Fibroblast of peridontal ligament (primary cell): ENCODE measurements around the gene PFKFB3.
"Not testable (repeated sequence)": the region's sequence is repeated elsewhere in the genome, so short reads cannot be mapped to it uniquely, and the experiment has no call there.

Experiments used
- DNase-seq: peaks from one replicate; pipeline ENCODE4 v3.0.0-alpha.2; 2010; ENCODE audit errors: extremely low read depth

Gene PFKFB3

GRCh38 chr10:6236349-6237198 is 33.8 kb downstream of the PFKFB3 start:
- DNase-seq = no peak

GRCh38 chr10:6237199-6237530 is 34.4 kb downstream of the PFKFB3 start:
- DNase-seq = no peak

- DNase-seq = not testable (repeated sequence)
Observed at GRCh38 chr10:6238587-6239212, 36.0 kb downstream of the PFKFB3 start.

DNA sequence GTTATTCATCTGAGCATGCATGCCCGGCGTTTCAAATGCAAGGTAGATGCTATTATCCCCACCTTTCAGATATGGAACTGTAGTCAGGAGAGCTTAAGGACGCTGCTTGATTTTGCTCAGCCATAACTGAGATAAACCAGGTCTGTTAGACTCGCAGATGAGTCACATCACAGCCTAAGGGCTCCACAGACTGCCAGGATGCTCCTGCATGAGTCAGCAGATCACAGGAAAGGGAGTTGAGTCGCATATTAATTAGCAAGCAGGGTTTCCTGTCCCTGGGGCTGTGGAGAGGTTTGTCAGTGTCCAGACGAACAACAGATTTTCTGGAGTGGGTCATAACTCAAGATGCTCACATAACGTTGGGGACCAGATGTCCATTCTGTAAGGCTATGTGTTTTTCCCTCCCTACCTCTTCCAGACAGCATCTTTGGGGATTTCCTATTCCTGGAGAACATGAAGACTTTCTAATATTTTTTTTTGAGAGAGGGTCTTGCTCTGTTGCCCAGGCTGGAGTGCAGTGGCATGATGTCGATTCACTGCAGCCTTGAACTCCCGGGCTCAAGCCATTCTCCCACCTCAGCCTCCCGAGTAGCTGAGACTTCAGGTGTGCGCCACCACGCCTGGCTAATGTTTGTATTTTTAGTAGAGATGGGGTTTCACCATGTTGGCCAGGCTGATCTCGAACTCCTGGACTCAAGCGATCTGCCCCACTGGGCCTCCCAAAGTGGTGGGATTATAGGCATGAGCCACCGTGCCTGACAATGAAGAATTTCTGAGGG is 36.7 kb downstream of the PFKFB3 start:
- DNase-seq = peak; percentile 88

GRCh38 chr10:6240254-6240653 is 37.5 kb downstream of the PFKFB3 start:
- DNase-seq = no peak

DNA sequence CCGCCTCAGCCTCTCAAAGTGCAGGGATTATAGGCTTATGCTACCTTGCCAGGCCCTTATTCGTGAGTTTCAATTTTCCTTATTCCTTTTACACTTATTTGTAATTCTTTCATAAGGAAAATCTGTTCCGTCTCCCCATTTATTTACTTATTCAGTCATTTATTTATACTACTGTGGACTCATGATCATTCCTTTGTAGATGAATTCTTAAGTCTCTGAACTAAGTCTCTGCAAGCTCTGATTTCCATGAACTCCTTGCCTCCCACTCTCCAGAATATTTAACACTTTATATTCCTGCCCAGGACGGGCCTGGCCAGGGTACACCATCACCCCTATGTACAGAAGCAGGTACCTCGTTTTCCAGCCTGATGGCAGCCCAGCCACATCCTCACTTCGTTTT is 39.4 kb downstream of the PFKFB3 start:
- DNase-seq = peak; percentile 15

DNA sequence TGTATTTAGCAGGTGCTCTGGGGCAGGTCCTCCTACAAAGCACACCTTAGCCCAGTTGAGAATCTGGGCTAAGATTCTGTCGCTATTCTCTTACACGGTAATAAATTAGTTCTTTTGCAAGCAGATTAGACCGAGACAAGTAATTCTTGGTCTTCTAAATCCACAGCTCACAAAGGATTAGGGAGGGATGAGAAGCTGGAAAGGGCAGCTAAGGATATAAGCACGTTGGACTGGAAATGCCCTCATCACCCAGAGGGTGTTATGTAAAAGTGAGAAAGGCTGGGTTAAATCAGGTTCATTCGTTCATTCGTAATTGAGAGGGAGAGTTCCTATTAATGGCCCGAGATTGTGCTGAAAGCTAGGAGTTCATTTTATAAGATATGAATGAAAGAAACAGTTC is 41.8 kb downstream of the PFKFB3 start:
- no peak for DNase-seq

DNA sequence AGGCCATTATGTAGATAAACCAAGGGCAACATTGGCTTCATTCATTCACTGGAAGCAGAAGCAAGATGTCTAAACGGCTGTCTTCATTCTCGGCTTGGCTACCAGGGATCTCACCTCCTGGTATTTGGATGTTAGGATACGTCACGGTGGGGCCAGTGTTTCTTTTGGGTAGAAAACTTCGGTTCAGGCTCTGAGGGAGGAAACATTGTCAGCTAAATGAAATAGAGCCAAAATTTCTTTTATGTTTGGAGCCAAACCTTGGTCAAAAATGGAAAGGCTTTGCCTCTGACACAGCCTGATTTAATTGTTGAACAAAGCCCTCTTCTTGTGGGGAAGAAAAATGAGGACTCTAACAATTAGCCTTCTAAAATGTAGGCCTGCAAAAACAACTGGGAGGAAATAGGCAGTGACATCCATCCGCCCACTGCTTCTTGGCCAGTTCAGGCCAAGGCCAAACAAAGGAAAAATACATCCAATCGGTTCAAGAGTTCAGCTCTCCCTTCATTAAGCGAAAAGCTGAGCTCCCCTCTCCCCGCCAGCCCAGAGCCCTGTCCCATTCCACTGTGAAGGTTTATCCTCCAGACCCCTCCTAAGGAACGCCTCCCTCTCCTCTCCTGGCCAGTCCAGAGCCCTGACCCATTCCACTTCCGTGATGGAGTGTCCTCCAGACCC is 44.4 kb downstream of the PFKFB3 start:
- DNase-seq = peak; percentile 9

DNA sequence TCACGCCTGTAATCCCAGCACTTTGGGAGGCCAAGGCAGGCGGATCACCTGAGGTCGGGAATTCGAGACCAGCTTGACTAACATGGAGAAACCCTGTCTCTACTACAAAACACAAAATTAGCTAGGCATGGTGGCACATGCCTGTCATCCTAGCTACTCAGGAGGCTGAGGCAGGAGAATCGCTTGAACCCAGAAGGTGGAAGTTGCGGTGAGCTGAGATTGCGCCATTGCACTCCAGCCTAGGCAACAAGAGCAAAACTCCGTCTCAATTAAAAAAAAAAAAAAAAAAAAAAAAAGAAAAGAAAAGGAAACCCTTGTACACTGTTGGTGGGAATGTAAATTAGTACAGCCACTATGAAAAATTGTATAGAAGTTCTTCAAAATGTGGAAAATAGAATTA is 46.2 kb downstream of the PFKFB3 start:
- not testable (repeated sequence) for DNase-seq

DNA sequence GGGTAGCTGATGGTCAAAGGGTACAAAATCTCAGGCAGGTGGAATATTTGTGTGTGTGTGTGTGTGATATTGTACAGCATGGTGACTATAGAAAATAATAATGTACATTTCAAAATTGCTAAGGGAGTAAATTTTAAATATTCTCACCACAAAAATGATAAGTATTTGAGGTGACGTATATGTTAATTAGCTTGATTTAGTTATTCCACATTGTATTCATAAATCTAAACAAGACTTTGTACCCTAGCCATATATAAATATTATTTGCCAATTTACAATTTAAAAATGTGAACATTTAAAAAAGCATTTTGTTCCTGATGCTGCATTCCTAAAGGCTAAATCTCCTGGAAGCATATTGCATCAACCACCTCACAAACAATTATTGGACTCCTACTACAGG is 47.0 kb downstream of the PFKFB3 start:
- DNase-seq = no peak

DNA sequence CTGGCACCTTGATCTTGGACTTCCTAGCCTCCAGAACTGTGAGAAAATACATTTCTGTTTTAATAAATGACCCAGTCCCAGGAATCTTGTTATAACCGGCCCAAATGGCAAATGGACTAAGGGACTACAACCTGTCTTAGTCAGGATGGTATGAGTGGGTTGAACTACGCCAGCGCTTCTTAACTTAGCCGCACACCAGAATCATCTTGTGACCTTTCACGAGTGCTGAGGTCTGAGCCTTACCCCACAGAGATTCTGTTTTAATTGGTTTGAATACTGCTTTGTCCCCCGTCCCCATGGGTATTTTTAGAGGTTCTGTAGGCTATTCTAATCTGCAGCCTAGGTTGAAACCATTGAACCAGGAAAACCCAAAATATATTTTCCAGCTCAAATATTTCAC is 48.0 kb downstream of the PFKFB3 start:
- DNase-seq = no peak

DNA sequence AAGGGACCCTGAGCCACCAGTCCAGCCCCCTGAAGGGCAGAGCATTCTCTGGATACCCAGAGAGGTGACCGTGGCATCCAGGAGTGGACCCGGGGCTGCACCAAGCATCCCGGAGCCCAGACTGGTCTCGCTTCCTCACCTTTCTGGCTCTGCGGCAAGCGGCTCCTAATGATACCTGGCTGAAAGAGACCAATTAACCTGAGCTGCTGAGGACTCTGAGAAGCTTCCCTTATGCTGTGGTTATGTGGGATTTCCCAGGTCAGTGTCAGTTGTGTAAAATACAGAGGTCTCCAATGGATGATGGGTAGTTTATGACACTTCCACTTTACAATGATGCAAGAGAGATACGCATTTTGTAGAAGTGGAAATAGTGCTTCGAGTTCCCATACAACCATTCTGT is 51.5 kb downstream of the PFKFB3 start:
- DNase-seq = no peak

DNA sequence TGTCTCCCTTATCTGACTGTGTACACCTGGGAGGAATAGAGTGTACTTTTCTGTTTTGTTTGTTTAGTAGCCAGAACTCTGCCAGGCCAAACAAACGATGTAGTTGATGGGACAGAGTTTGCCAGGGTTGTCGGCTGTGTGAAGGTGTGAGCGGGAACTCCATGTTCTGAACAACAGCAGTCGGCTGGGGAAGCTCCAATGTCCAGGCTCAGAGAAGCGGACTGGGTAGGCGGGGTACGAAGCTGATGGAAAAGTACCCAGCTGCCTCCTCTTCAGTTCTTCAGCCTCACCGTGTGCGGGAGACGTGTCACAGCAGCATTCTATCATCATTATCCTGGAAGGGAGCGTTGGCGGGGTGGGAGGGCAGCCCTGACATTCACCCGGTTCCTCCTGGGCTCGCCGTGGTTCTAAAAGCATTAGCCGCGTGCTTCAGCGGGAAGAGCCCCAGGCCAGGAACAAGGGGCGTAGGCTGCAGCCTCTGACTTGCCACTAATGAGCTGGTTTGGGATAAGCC is 52.9 kb downstream of the PFKFB3 start:
- DNase-seq = no peak

DNA sequence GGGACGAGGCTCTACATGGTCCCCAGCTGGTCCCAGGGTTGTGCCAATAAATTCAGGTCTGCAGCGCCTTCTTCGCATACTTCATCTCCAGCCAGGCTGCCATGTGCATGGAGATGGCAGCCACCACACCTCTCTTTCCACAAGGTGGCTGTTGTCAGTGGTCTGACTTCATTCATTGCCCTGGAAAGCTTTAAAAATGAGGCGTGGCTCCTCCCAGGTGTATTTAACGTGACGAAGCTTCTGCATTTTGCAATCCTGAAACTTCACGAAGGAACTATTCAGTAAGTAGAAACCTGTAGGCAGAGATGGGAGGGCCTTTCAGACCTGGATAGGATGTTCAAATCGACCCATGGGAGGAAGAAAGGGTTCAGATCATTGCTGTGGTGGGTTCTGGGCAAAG is 53.7 kb downstream of the PFKFB3 start:
- DNase-seq = no peak

GRCh38 chr10:6259153-6259552 is 56.4 kb downstream of the PFKFB3 start:
- DNase-seq = no peak

- no peak for DNase-seq
Observed at GRCh38 chr10:6260843-6261242, 58.1 kb downstream of the PFKFB3 start.

DNA sequence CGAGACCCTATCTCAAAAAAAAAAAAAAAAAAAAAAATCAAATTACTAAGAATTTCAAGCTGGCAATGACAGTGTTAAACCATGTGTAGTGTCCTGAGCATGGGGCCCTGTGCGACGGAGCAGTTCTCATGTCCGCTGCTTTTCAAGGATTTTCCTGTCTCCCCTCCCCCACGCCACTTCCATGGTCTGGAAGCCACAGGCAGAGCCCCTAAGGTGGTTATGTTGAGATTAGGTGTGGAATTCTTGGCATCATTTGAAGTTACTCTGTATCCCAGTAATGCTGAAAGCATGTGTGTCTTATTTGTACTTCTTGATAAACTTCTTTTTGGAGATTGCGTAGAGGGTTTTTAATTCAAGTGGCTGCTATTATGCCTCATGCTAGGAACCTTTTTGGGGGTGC is 65.2 kb downstream of the PFKFB3 start:
- DNase-seq = no peak

GRCh38 chr10:6269432-6269831 is 66.7 kb downstream of the PFKFB3 start:
- no peak for DNase-seq

DNA sequence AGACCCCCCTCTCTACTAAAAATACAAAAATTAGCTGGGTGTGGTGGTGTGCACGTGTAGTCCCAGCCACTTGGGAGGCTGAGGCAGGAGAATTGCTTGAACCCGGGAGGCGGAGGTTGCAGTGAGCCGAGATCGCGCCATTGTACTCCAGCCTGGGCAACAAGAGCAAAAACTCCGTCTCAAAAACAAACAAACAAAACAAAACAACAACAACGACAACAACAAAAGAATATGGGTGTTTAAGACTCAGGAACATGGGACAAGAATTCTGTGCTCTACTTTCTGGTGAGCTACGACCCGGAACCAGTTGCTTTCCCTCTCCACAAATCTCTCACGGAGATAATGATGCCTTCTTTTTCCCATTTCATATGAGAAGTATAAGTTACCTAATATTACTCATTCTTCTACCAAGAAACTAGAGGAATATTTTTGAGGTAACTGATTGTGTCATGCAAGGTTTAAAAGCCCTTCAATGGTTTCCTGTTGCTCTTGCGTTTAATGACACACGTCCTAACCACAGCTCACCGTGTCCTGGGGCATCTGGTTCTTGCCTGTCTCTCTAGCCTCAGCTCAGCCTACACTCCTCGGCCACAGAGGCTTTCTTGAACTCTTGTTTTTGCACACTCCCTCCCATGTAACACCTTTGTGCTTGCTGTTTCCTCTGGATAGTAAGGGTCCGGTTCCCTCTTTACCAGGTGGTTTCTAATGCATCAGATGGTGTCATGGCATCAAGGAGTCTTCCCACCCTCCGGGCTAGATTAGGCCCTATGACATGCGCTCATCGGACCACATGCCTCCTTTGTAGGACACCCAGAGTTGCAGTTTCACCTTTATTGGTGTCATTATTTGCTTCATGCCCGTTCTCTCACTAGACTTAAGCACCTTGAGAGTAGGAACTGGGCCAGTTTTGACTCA is 67.5 kb downstream of the PFKFB3 start:
- no peak for DNase-seq

- DNase-seq = no peak
Observed at GRCh38 chr10:6270951-6271350, 68.2 kb downstream of the PFKFB3 start.

DNA sequence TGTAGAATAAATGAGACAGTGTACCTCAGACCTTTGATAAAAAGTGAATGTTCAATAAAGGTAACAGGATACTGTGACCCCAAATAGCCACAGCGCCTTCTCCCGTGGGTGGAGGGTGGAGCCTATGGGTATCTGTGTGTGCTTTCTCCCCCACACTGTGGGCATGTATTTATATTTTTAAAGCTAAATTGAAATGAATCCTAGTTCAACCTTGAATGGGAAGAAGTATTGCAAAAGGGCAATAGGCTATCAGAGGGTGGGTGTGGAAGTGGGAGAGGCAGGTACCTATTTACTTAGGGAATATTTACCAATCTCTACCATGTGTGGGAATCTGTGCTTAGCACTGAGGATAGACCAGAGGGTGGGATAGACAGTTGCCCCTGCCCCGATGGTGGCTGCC is 68.9 kb downstream of the PFKFB3 start:
- DNase-seq = no peak
